CD4-positive, alpha-beta T cell treated with Interleukin-6 at 100 ng/mL for 8 hours (primary cell): Measurements from ENCODE around the gene UBR4.

Source experiments
- DNase-seq: peaks from one replicate; pipeline ENCODE4 v3.0.0-alpha.2; 2020; ENCODE audit warnings: mixed read lengths, low spot score

The UBR4 gene

DNA sequence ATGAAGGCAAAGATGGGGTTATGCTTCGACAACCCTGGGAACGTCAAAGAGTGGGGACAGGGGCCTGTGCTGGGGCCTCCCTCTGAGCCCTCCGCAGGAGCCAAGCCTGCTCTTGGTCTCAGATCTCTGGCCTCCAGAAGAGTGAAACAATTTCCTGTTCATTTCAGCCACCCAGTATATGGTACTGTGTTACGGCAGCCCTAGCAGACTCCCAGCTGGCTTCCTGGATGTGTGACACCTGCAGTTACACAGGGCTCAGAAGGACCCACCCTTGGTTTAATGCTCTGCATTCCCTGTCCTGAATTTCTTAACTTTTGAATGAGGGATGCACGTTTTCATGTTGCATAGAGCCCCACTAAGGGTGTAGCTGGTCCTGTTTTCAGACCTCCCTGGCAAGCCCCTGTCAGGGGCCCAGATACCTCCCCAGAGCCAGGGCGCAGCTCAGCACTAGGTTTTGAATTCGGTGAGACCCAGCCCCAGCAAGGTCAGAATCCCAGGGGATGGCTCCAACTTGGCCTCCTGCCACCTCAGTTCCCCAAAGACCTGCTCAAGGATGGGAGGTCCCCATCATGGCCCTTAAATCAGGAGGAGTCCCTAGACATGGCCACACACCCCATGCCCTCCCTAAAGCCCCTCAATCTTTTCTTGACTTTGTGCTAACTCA, 174.6 kb downstream of the UBR4 start:
- DNase-seq, result no peak

GRCh38 chr1:19034721-19035120, 175.3 kb downstream of the UBR4 start:
- no peak for DNase-seq

DNA sequence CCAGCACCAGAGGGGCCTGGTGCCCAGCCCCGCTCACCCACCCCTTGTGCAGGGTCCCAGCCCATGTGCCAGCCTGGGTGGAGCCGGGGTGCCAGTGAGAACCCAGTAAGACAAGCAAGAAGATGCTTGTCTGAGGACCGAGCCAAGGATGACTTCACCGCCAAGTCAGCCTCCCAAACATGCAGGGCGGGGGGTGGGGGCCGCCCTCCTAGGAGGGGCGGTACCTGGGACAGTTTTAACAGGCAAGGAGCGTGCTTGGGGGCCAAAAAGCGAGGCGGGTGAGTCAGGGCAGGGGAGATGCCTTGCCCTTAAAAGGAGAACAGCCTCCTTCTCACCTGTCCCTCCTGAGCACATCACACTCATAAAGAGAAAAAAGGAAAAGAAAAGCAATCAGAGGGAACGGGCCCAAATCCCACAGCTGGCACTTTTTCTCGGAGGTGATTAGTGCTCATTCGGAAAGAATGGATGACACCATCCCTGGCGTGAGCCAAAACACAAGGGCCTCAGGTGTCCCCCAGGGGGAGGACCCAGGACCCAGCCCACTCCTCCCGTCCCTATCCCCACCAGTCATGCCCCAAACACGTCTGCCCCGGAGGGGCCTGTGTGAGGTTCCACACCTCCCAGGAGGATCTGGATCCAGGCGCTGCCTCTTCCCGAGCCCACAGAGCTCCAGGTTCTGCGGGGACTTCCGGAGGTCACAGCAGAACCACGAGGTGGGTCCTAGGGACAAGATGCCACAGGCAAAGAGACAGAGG, 176.0 kb downstream of the UBR4 start:
- no peak for DNase-seq

- DNase-seq, result no peak
Measured at GRCh38 chr1:19033515-19033839, 176.6 kb downstream of the UBR4 start.

GRCh38 chr1:19032701-19033514, 177.2 kb downstream of the UBR4 start:
- no peak for DNase-seq

DNA sequence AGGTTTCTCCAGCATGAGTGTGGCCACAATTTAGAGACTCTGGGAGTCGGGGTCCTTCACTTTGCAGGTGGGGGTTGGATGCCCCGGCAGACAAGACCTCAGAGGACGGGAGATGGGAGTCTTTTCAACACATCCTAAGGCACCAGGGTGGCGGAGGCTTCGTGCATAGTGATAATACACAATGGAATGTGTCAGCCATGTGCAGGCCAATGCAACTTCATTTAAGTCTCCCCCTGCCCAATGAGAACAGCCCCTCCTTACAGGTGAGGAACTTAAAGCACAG, 177.7 kb downstream of the UBR4 start:
- no peak for DNase-seq

GRCh38 chr1:19029191-19030085, 180.6 kb downstream of the UBR4 start:
- no peak for DNase-seq

GRCh38 chr1:19028546-19029129, 181.4 kb downstream of the UBR4 start:
- DNase-seq, result no peak

DNA sequence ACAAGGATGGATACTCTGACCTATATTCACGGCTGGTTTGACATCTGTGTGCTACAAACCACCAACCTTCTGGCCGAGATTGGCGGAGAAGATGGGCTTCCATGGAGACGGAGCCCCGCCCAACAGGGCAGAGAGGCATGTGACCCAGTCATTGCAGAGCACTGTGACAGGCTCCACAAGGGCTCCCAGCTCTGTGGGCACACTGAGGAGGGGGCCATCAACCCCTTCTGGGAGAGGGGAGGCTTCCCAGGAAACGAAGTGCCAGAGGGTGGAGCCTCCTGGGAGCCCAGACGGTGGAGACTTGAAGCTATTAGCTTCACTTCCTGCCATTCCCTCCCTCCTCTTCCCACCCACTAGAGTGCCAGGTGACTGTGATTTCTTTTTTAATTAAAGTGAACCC, 182.0 kb downstream of the UBR4 start:
- DNase-seq, result no peak
